Thoracic aorta (tissue), 2 donors: Measurements from ENCODE around the gene MBNL1. TPM values are rescaled to one million over a fixed set of nuclear protein-coding genes. Genes with fewer than 3 reads are reported as not detected.

Source experiments
- ATAC-seq: fragments of 150-250 bp; one replicate; pipeline ENCODE4 v1.8.0; 2017; ENCODE audit warnings: low read depth; ENCODE audit not compliant: insufficient number of reproducible peaks, low FRiP score
- DNase-seq: peaks from one replicate; pipeline ENCODE4 v3.0.0-alpha.2; 2020; ENCODE audit warnings: low spot score
- H3K27ac ChIP-seq, 2 donors: fragments of 200-600 bp; sonication (generic); 1 replicate in 1 of 2; 2 replicates in 1 of 2; pipeline ENCODE4 v1.5.1; 2016; ENCODE audit warnings: mild to moderate bottlenecking in 2 of 2, moderate library complexity in 2 of 2
- H3K27me3 ChIP-seq: fragments of 200-600 bp; sonication (generic); replicated peaks from 2 replicates; pipeline ENCODE4 v1.6.0; 2016; ENCODE audit warnings: mild to moderate bottlenecking; ENCODE audit not compliant: insufficient read depth
- H3K36me3 ChIP-seq: fragments of 200-600 bp; sonication (generic); one replicate; pipeline ENCODE4 v1.5.1; 2016
- H3K4me1 ChIP-seq, 2 donors: fragments of 200-600 bp; sonication (generic); 1 replicate in 1 of 2; 2 replicates in 1 of 2; pipeline versions ENCODE4 v1.5.1 to v1.6.0; 2016; ENCODE audit warnings: low read depth in 2 of 2, mild to moderate bottlenecking in 1 of 2; ENCODE audit not compliant: control insufficient read depth in 1 of 2
- H3K4me3 ChIP-seq: fragments of 200-600 bp; sonication (generic); 2 replicates; pipeline ENCODE4 v1.5.1; 2016; ENCODE audit warnings: mild to moderate bottlenecking
- H3K9me3 ChIP-seq: fragments of 200-600 bp; sonication (generic); 2 replicates; pipeline ENCODE4 v1.5.1; 2016
- CTCF ChIP-seq: fragments of 200-600 bp; sonication (generic); IDR thresholded peaks from one replicate; pipeline ENCODE4 v1.5.1; 2019; ENCODE audit warnings: antibody characterized with exemption
- total RNA-seq, 2 donors: library from RNA; depleted of rRNA; stranded (reverse); fragments of >200 nt; gene quantifications; one replicate each; pipeline versions ENCODE4 v1.1.0 to v1.2.3, GENCODE V29; 2016

Gene MBNL1
- total RNA-seq, 2 donors from 2014 or later: 783 to 1,062 TPM

GRCh38 chr3:152257563-152258035 lies 11.1 kb upstream of the MBNL1 start:
- Histone ChIP-seq H3K27me3 (no peaks in the 10 kb centered on the region), H3K4me1 (peaks cover 22 to 45% of the 10 kb centered on the region in 2 donors), H3K27ac (peak overlapping the region; percentile 76 to 88), H3K36me3 (no peaks in the 10 kb centered on the region), H3K9me3 (no peaks in the 10 kb centered on the region), H3K4me3 (peak overlapping the region; percentile 32)
- DNase-seq (no peak), ATAC-seq (no peak)
- no peak for TF ChIP-seq CTCF

GRCh38 chr3:152258448-152259393 lies 10.0 kb upstream of the MBNL1 start:
- TF ChIP-seq CTCF: no peak
- H3K9me3 ChIP-seq: no peaks in the 10 kb centered on the region
- H3K27me3 ChIP-seq: no peaks in the 10 kb centered on the region
- no peaks in the 10 kb centered on the region for H3K36me3 ChIP-seq
- DNase-seq (peak; percentile 66), ATAC-seq (peak; percentile 96)
- peak overlapping the region; percentile 46 for H3K4me3 ChIP-seq
- H3K4me1 ChIP-seq: peaks cover 25 to 44% of the 10 kb centered on the region in 2 donors
- H3K27ac ChIP-seq: peak overlapping the region; percentile 76 to 88

GRCh38 chr3:152259468-152259867 lies 9.3 kb upstream of the MBNL1 start:
- Histone ChIP-seq H3K36me3 (no peaks in the 10 kb centered on the region), H3K27me3 (no peaks in the 10 kb centered on the region), H3K9me3 (no peaks in the 10 kb centered on the region), H3K4me1 (peaks cover 31 to 49% of the 10 kb centered on the region in 2 donors), H3K4me3 (no peak overlapping the region), H3K27ac (peak overlapping the region; percentile 71 to 88)
- TF ChIP-seq CTCF: no peak
- DNase-seq (no peak), ATAC-seq (no peak)

- ATAC-seq (no peak), DNase-seq (no peak)
- Histone ChIP-seq H3K4me1 (peaks cover 33 to 51% of the 10 kb centered on the region in 2 donors), H3K4me3 (no peak overlapping the region), H3K27me3 (no peaks in the 10 kb centered on the region), H3K9me3 (no peaks in the 10 kb centered on the region), H3K36me3 (no peaks in the 10 kb centered on the region), H3K27ac (peak overlapping the region; percentile 71 to 88)
- no peak for TF ChIP-seq CTCF
Observed at GRCh38 chr3:152260026-152260425, 8.7 kb upstream of the MBNL1 start.

GRCh38 chr3:152260529-152260928 lies 8.2 kb upstream of the MBNL1 start:
- H3K36me3 ChIP-seq: no peaks in the 10 kb centered on the region
- no peak for ATAC-seq
- H3K4me1 ChIP-seq: peaks cover 37 to 56% of the 10 kb centered on the region in 2 donors
- TF ChIP-seq CTCF: no peak
- no peak for DNase-seq
- no peaks in the 10 kb centered on the region for H3K9me3 ChIP-seq
- peak overlapping the region; percentile 22 to 88 for H3K27ac ChIP-seq
- H3K4me3 ChIP-seq: no peak overlapping the region
- no peaks in the 10 kb centered on the region for H3K27me3 ChIP-seq
